OCI-LY7 (cell line): ENCODE results near the gene OR52E5. TPM values are rescaled to one million over a fixed set of nuclear protein-coding genes. Genes with fewer than 3 reads are reported as not detected.

ENCODE experiments used
- BruUV-seq: library from RNA; stranded (reverse); fragments of 400-500 nt; replicated peaks from 2 replicates; lab custom pipeline; 2021; lab: Mats Ljungman, UMichigan
- CTCF ChIA-PET: fragments of 300-600 bp; sonication (Branson Sonifier 250); formaldehyde crosslinking; loops from one replicate; lab custom pipeline; 2022; ENCODE audit warnings: antibody characterized with exemption; ENCODE audit not compliant: unreplicated experiment; lab: Charles Lee
- POLR2A ChIA-PET: fragments of 300-600 bp; sonication (Branson Sonifier 250); formaldehyde crosslinking; loops from one replicate; lab custom pipeline; 2022; ENCODE audit warnings: antibody characterized with exemption; lab: Charles Lee
- DNase-seq: peaks from one replicate; pipeline ENCODE4 v3.0.0-alpha.2; 2015; ENCODE audit warnings: low spot score
- H2AFZ ChIP-seq: fragments of 200-600 bp; sonication (generic), shearing (Covaris generic); 2 replicates; pipeline ENCODE4 v1.6.1; 2014; ENCODE audit warnings: mild to moderate bottlenecking, antibody characterized with exemption, low read length, moderate library complexity
- H3K27ac ChIP-seq: fragments of 200-600 bp; sonication (generic); 2 replicates; pipeline ENCODE4 v1.5.1; 2014; ENCODE audit warnings: mixed run types, low read depth, mild to moderate bottlenecking, moderate library complexity, low read length, inconsistent platforms; ENCODE audit not compliant: poor library complexity, severe bottlenecking
- H3K36me3 ChIP-seq: fragments of 200-600 bp; sonication (generic); 2 replicates; pipeline ENCODE4 v1.6.1; 2014; ENCODE audit warnings: mild to moderate bottlenecking, antibody characterized with exemption, low read length, moderate library complexity, mixed read lengths; ENCODE audit not compliant: insufficient read depth
- H3K4me1 ChIP-seq: fragments of 200-600 bp; sonication (generic); 2 replicates; pipeline ENCODE4 v1.5.1; 2014; ENCODE audit warnings: mild to moderate bottlenecking, low read length; ENCODE audit not compliant: insufficient read depth, poor library complexity, severe bottlenecking
- H3K4me2 ChIP-seq: fragments of 200-600 bp; sonication (generic); 2 replicates; pipeline ENCODE4 v1.6.1; 2014; ENCODE audit warnings: mild to moderate bottlenecking, low read length
- H3K4me3 ChIP-seq: fragments of 200-600 bp; sonication (generic); 2 replicates; pipeline ENCODE4 v1.5.1; 2014; ENCODE audit warnings: mild to moderate bottlenecking, low read depth, low read length; ENCODE audit not compliant: poor library complexity, severe bottlenecking
- H3K79me2 ChIP-seq: fragments of 200-600 bp; sonication (generic); 2 replicates; pipeline ENCODE4 v1.6.1; 2016; ENCODE audit warnings: low read depth, mild to moderate bottlenecking, low read length, moderate library complexity, mixed read lengths; ENCODE audit not compliant: insufficient read depth
- H3K9me2 ChIP-seq: fragments of 200-600 bp; sonication (generic); 2 replicates; pipeline ENCODE4 v1.6.1; 2016; ENCODE audit warnings: mild to moderate bottlenecking, low read length, mixed read lengths; ENCODE audit not compliant: insufficient read depth
- H3K9me3 ChIP-seq: fragments of 200-600 bp; sonication (generic); 2 replicates; pipeline ENCODE4 v1.6.1; 2014; ENCODE audit warnings: mild to moderate bottlenecking, mixed run types, low read length, mixed read lengths
- H4K20me1 ChIP-seq: fragments of 200-600 bp; sonication (generic); 2 replicates; pipeline ENCODE4 v1.6.1; 2014; ENCODE audit warnings: mild to moderate bottlenecking, antibody characterized with exemption, low read length, moderate library complexity, mixed read lengths; ENCODE audit not compliant: insufficient read depth
- EZH2phosphoT487 ChIP-seq: fragments of 200-600 bp; sonication (generic); IDR thresholded peaks from 2 replicates; pipeline ENCODE4 v1.6.1; 2018; ENCODE audit warnings: low read depth, borderline replicate concordance, mild to moderate bottlenecking, mixed run types, antibody characterized with exemption, low read length, moderate library complexity, mixed read lengths
- intact Hi-C: fragments of 100-400 bp; cut with micrococcal nuclease; formaldehyde crosslinking; loops from one replicate; pipeline ENCODE4 v1.10.0; 2022; ENCODE audit not compliant: unreplicated experiment
- total RNA-seq, 2 experiments: library from RNA; depleted of rRNA in 1 of 2; stranded (reverse); fragments of >200 nt in 1 of 2; shearing (Covaris generic) in 1 of 2; gene quantifications; 2 replicates each; pipeline ENCODE4 v1.2.3, GENCODE V29; 2014 to 2022
- TF ChIP-seq, protein P1 (sequence below): fragments of 200-600 bp; sonication (generic); conservative IDR thresholded peaks from 2 replicates; pipeline ENCODE4 v1.5.1; 2014; ENCODE audit warnings: mild to moderate bottlenecking, antibody characterized with exemption, low read length, moderate library complexity, mixed read lengths

Gene OR52E5
- total RNA-seq, 2 experiments from 2014 or later, result not detected

DNA sequence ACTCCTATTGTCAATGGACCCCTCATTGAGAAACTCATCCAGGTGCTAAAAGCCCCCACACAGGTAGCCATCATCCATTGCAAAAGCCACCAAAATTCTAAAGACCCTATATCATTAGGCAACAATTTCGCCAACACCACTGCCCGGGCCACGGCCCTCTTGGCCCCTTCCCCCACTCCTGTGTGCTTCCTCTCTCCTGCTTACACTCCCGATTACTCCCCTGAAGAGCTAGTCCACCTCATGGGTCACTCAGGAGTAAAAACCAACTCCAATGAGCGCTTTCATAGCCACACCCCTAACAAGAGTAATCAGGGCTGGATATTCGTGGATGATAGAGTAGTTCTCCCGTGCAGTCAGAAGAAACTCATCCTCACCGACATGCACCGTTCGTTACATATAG, 40.1 kb downstream of the OR52E5 start:
- Histone ChIP-seq H3K4me1 (no peaks in the 10 kb centered on the region), H3K36me3 (no peaks in the 10 kb centered on the region), H3K4me2 (no peak overlapping the region), H3K79me2 (no peaks in the 10 kb centered on the region), H3K9me3 (no peaks in the 10 kb centered on the region), H3K27ac (no peak overlapping the region), H3K9me2 (no peaks in the 10 kb centered on the region), H2AFZ (no peak overlapping the region), H4K20me1 (no peaks in the 10 kb centered on the region), H3K4me3 (no peak overlapping the region)
- no peak for DNase-seq
- intact Hi-C loops, result no loop called here
- POLR2A ChIA-PET, result no interaction called here
- CTCF ChIA-PET, result no interaction called here
- no peak for TF ChIP-seq EZH2phosphoT487
- TF ChIP-seq, protein P1, sequence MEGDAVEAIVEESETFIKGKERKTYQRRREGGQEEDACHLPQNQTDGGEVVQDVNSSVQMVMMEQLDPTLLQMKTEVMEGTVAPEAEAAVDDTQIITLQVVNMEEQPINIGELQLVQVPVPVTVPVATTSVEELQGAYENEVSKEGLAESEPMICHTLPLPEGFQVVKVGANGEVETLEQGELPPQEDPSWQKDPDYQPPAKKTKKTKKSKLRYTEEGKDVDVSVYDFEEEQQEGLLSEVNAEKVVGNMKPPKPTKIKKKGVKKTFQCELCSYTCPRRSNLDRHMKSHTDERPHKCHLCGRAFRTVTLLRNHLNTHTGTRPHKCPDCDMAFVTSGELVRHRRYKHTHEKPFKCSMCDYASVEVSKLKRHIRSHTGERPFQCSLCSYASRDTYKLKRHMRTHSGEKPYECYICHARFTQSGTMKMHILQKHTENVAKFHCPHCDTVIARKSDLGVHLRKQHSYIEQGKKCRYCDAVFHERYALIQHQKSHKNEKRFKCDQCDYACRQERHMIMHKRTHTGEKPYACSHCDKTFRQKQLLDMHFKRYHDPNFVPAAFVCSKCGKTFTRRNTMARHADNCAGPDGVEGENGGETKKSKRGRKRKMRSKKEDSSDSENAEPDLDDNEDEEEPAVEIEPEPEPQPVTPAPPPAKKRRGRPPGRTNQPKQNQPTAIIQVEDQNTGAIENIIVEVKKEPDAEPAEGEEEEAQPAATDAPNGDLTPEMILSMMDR, result no peak
- BruUV-seq, result no TSS peak

DNA sequence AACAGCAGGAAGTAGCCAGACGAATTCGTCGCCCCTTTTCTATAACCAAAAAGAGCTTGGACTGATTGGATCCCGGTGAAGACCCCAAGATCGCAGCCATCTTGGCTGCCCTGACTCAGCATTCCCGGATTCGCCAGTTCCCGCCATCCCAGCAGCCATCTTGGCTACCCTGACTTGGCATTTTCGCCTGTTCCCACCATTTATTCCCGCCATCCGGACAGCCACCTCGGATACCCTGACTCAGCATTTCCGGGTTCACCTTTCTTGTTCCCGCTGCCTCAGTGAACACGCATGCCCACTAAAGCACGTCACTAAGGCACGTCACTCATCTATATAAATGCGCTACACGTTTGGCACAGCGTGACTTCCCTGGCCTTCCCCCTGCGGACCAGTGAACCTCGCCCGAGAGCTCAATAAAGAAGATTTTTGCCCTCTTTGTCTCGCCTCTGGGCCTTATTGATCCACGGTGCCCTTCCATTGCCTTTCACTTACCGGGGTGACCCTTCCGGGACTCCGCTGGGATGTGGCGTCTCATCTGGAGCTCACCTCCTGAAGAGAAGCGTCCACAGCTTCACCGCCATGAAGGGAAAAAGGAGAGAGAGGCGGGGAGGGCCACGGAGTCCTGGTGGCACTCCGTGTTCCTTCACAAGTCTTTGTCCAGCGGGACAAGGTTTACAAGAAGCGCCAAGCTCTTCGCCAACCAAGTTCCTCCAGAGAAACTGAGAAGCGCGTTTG, 45.0 kb downstream of the OR52E5 start:
- CTCF ChIA-PET, result no interaction called here
- no TSS peak for BruUV-seq

DNA sequence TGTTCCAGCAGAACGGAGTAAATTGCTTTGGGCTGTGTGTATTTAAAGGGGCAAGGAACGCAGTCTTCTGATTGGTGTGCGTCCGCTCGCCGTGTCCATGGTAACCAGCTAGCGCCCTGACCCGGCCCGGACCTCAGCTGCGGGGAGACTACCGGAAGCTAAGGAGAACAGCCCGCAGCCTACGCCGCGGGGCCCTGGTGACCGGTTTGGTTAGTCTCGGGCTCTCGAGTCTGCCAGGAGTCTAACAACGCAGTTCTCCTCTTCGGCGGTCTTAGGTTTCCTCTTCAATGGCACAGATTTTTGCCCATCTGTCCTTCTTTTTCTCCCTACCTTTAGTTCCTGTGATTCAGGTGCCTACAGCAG, 45.6 kb downstream of the OR52E5 start:
- H4K20me1 ChIP-seq, result no peaks in the 10 kb centered on the region
- H3K27ac ChIP-seq, result no peak overlapping the region
- H3K9me3 ChIP-seq, result no peaks in the 10 kb centered on the region
- POLR2A ChIA-PET, result no interaction called here
- CTCF ChIA-PET, result no interaction called here
- H3K4me3 ChIP-seq, result no peak overlapping the region
- no peak overlapping the region for H2AFZ ChIP-seq
- DNase-seq, result no peak
- no peak overlapping the region for H3K4me2 ChIP-seq
- no peaks in the 10 kb centered on the region for H3K79me2 ChIP-seq
- intact Hi-C loops, result no loop called here
- TF ChIP-seq EZH2phosphoT487, result no peak
- TF ChIP-seq, protein P1, result no peak
- no peaks in the 10 kb centered on the region for H3K9me2 ChIP-seq
- H3K36me3 ChIP-seq, result no peaks in the 10 kb centered on the region
- no TSS peak for BruUV-seq
- no peaks in the 10 kb centered on the region for H3K4me1 ChIP-seq

More for the DNA sequence above, 45.0 kb downstream of the OR52E5 start:
- no peak for DNase-seq
- intact Hi-C loops, result no loop called here
- Histone ChIP-seq H3K9me2 (no peaks in the 10 kb centered on the region), H2AFZ (no peak overlapping the region), H3K9me3 (no peaks in the 10 kb centered on the region), H4K20me1 (no peaks in the 10 kb centered on the region), H3K27ac (no peak overlapping the region), H3K4me3 (no peak overlapping the region), H3K36me3 (no peaks in the 10 kb centered on the region), H3K79me2 (no peaks in the 10 kb centered on the region), H3K4me1 (no peaks in the 10 kb centered on the region), H3K4me2 (no peak overlapping the region)
- POLR2A ChIA-PET, result no interaction called here
- TF ChIP-seq, protein P1, result no peak
- no peak for TF ChIP-seq EZH2phosphoT487
